ENCODE data around the gene CCDC9.

DNA sequence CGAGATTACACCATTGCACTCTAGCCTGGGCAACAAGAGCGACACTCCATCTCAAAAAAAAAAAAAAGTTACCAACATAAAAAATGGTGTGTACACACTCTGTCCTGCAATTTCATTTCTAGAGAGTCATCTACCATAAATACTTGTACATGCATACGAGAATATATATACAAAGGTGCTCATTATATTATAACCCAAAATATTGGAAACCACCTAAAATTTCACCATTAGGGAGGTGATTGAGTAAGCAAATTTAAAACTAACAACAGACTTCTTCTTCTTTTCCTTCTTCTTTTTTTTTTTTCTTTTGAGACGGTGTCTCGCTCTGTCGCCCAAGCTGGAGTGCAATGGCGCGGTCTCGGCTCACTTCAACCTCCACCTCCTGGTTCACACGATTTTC lies 45.9 kb downstream of the CCDC9 start:
- TF ChIP-seq ISL1 (CRISPR knock-in tag; IDR thresholded peaks at IDR 0.05) = no peak
- TF ChIP-seq RARB (CRISPR knock-in tag; IDR thresholded peaks at IDR 0.05) = no peak
- TF ChIP-seq, protein P1, sequence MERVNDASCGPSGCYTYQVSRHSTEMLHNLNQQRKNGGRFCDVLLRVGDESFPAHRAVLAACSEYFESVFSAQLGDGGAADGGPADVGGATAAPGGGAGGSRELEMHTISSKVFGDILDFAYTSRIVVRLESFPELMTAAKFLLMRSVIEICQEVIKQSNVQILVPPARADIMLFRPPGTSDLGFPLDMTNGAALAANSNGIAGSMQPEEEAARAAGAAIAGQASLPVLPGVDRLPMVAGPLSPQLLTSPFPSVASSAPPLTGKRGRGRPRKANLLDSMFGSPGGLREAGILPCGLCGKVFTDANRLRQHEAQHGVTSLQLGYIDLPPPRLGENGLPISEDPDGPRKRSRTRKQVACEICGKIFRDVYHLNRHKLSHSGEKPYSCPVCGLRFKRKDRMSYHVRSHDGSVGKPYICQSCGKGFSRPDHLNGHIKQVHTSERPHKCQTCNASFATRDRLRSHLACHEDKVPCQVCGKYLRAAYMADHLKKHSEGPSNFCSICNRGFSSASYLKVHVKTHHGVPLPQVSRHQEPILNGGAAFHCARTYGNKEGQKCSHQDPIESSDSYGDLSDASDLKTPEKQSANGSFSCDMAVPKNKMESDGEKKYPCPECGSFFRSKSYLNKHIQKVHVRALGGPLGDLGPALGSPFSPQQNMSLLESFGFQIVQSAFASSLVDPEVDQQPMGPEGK (CRISPR knock-in tag; IDR thresholded peaks at IDR 0.05; ENCODE audit: borderline replicate concordance) = no peak
- TF ChIP-seq ZFP3 (CRISPR knock-in tag; IDR thresholded peaks at IDR 0.05) = no peak
- TF ChIP-seq CSDC2 (CRISPR knock-in tag; IDR thresholded peaks at IDR 0.05) = no peak
- TF ChIP-seq, protein P2, sequence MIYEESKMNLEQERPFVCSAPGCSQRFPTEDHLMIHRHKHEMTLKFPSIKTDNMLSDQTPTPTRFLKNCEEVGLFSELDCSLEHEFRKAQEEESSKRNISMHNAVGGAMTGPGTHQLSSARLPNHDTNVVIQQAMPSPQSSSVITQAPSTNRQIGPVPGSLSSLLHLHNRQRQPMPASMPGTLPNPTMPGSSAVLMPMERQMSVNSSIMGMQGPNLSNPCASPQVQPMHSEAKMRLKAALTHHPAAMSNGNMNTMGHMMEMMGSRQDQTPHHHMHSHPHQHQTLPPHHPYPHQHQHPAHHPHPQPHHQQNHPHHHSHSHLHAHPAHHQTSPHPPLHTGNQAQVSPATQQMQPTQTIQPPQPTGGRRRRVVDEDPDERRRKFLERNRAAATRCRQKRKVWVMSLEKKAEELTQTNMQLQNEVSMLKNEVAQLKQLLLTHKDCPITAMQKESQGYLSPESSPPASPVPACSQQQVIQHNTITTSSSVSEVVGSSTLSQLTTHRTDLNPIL (CRISPR knock-in tag; IDR thresholded peaks at IDR 0.05; ENCODE audit: low read depth) = no peak
- no peak for TF ChIP-seq BACH2 (CRISPR knock-in tag; IDR thresholded peaks at IDR 0.05; ENCODE audit: borderline replicate concordance)
- TF ChIP-seq PPARA (CRISPR knock-in tag; IDR thresholded peaks at IDR 0.05; ENCODE audit: borderline replicate concordance) = no peak
- TF ChIP-seq ZNF565 (CRISPR knock-in tag; conservative IDR thresholded peaks at IDR 0.05; ENCODE audit: low read depth) = no peak
- TF ChIP-seq SNAI2 (CRISPR knock-in tag; IDR thresholded peaks at IDR 0.05) = no peak
- no peak for TF ChIP-seq ESRRG (CRISPR knock-in tag; IDR thresholded peaks at IDR 0.05)
- TF ChIP-seq, protein P3, sequence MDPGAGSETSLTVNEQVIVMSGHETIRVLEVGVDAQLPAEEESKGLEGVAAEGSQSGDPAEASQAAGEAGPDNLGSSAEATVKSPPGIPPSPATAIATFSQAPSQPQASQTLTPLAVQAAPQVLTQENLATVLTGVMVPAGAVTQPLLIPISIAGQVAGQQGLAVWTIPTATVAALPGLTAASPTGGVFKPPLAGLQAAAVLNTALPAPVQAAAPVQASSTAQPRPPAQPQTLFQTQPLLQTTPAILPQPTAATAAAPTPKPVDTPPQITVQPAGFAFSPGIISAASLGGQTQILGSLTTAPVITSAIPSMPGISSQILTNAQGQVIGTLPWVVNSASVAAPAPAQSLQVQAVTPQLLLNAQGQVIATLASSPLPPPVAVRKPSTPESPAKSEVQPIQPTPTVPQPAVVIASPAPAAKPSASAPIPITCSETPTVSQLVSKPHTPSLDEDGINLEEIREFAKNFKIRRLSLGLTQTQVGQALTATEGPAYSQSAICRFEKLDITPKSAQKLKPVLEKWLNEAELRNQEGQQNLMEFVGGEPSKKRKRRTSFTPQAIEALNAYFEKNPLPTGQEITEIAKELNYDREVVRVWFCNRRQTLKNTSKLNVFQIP (CRISPR knock-in tag; IDR thresholded peaks at IDR 0.05; ENCODE audit: borderline replicate concordance, low read depth) = no peak
- no peak for TF ChIP-seq OSR1 (CRISPR knock-in tag; IDR thresholded peaks at IDR 0.05)
- no peak for TF ChIP-seq TOX (CRISPR knock-in tag; IDR thresholded peaks at IDR 0.05; ENCODE audit: borderline replicate concordance)

Measured in SK-N-SH treated with all-trans-retinoic acid at 6 μM for 48 hours (cell line).